Pulmonary artery endothelial cell (primary cell): ENCODE data around the gene FBP2. TPM values are rescaled to one million over a fixed set of nuclear protein-coding genes. Genes with fewer than 3 reads are reported as not detected.
"Not testable (repeated sequence)": the region's sequence is repeated elsewhere in the genome, so short reads cannot be mapped to it uniquely, and the experiment has no call there.

Experiments used
- DNase-seq: peaks from one replicate; pipeline ENCODE4 v3.0.0-alpha.2; 2011; ENCODE audit warnings: low read depth, low spot score
- total RNA-seq: library from RNA; depleted of rRNA; stranded (reverse); fragments of >200 nt; gene quantifications from 2 replicates; pipeline ENCODE4 v1.2.3, GENCODE V29; 2014

Gene FBP2
- total RNA-seq, 1 donor from 2014 or later = not detected

GRCh38 chr9:94564279-94564678 is 29.3 kb downstream of the FBP2 start:
- not testable (repeated sequence) for DNase-seq

- no peak for DNase-seq
These were observed 30.1 kb downstream of the FBP2 start for GRCh38 chr9:94563548-94563947.

- DNase-seq = no peak
These were observed 33.4 kb downstream of the FBP2 start for GRCh38 chr9:94560237-94560636.

GRCh38 chr9:94557376-94557775 is 36.2 kb downstream of the FBP2 start:
- DNase-seq = no peak

- DNase-seq = no peak
These were observed 38.9 kb downstream of the FBP2 start, which contains the start of gene PCAT7 for GRCh38 chr9:94554439-94555331. Gene PCAT7, plus strand, starts transcription at chr9:94555083.

- DNase-seq = no peak
These were observed 39.6 kb downstream of the FBP2 start for GRCh38 chr9:94554078-94554438.

- no peak for DNase-seq
These were observed 40.3 kb downstream of the FBP2 start for GRCh38 chr9:94553029-94553938.

- DNase-seq = no peak
These were observed 47.7 kb downstream of the FBP2 start for GRCh38 chr9:94545940-94546339.

- DNase-seq = not testable (repeated sequence)
These were observed 49.3 kb downstream of the FBP2 start for GRCh38 chr9:94544335-94544734.

- no peak for DNase-seq
These were observed 54.7 kb downstream of the FBP2 start for GRCh38 chr9:94538908-94539307.

- no peak for DNase-seq
These were observed 58.7 kb downstream of the FBP2 start for GRCh38 chr9:94534901-94535300.

GRCh38 chr9:94533601-94534000 is 60.0 kb downstream of the FBP2 start:
- DNase-seq = no peak

- no peak for DNase-seq
These were observed 60.5 kb downstream of the FBP2 start for GRCh38 chr9:94533155-94533554.

- DNase-seq = no peak
These were observed 64.7 kb downstream of the FBP2 start for GRCh38 chr9:94528886-94529285.

GRCh38 chr9:94526951-94527350 is 66.7 kb downstream of the FBP2 start:
- no peak for DNase-seq

GRCh38 chr9:94526271-94526670 is 67.4 kb downstream of the FBP2 start:
- no peak for DNase-seq

GRCh38 chr9:94525396-94526035 is 68.1 kb downstream of the FBP2 start:
- no peak for DNase-seq

- DNase-seq = no peak
These were observed 76.4 kb downstream of the FBP2 start for GRCh38 chr9:94517254-94517653.

- no peak for DNase-seq
These were observed 78.9 kb downstream of the FBP2 start for GRCh38 chr9:94514722-94515121.

GRCh38 chr9:94511955-94512265 is 81.7 kb downstream of the FBP2 start:
- DNase-seq = no peak

GRCh38 chr9:94511134-94511954 is 82.3 kb downstream of the FBP2 start:
- DNase-seq = no peak
